ENCODE measurements around the gene PGA5. TPM values are rescaled to one million over a fixed set of nuclear protein-coding genes. Genes with fewer than 3 reads are reported as not detected.

The PGA5 gene
- total and polyA plus RNA-seq, 9 of the 15 experiments (the other 6 are each of a cell fraction or from before 2014, with no cell fraction given) = not detected

GRCh38 chr11:61287338-61287977 lies 46.5 kb downstream of the PGA5 start (continued):
- peak; percentile 96 for TF ChIP-seq ZNF592 (IDR thresholded peaks at IDR 0.05)
- TF ChIP-seq SP1 (CRISPR knock-in tag; IDR thresholded peaks at IDR 0.05) = peak; percentile 40; the same call in 1 of the 2 replicates
- no peak for TF ChIP-seq DMBX1 (CRISPR knock-in tag; IDR thresholded peaks at IDR 0.05; ENCODE audit: borderline replicate concordance)
- TF ChIP-seq KLF16 (IDR thresholded peaks at IDR 0.05) = peak; percentile 89
- peak; percentile 51 for TF ChIP-seq EP400 (IDR thresholded peaks at IDR 0.05)
- TF ChIP-seq CHD4 (IDR thresholded peaks at IDR 0.05; ENCODE audit: insufficient read depth, insufficient replicate concordance, low read depth, low read length, poor library complexity, severe bottlenecking) = no peak
- 0 out of 2 replicates have a peak, but pooled peaks have one; percentile 29 for TF ChIP-seq BCOR (IDR thresholded peaks at IDR 0.05)
- 0 out of 2 replicates have a peak, but pooled peaks have one; percentile 37 for TF ChIP-seq E2F1 (CRISPR knock-in tag; IDR thresholded peaks at IDR 0.05)
- TF ChIP-seq MNT (conservative IDR thresholded peaks at IDR 0.05) = peak; percentile 21 to 70; a peak in 1 of 4 replicates
- TF ChIP-seq ZMIZ1 (IDR thresholded peaks at IDR 0.05; ENCODE audit: low read depth in 2 of 2, low read length in 2 of 2) = peak in 1 of 2 experiments; percentile 91; a peak in 2 of 4 replicates
- TF ChIP-seq ZKSCAN8 (CRISPR knock-in tag; IDR thresholded peaks at IDR 0.05) = peak; percentile 87
- peak; percentile 51; the same call in 1 of the 2 replicates for TF ChIP-seq HLTF (IDR thresholded peaks at IDR 0.05)
- TF ChIP-seq ZBTB2 (IDR thresholded peaks at IDR 0.05) = peak; percentile 76
- TF ChIP-seq ZNF124 (CRISPR knock-in tag; IDR thresholded peaks at IDR 0.05) = no peak

Data from K562 (cell line).